HUES6 (cell line): Measurements from ENCODE around the gene RPTOR.

Experiments used
- H3K27ac ChIP-seq: 2 replicates; pipeline ENCODE4 v1.7.0; 2013; ENCODE audit warnings: low read depth, mild to moderate bottlenecking, low read length, inconsistent platforms
- H3K27me3 ChIP-seq: 2 replicates; pipeline ENCODE4 v1.6.1; 2013; ENCODE audit warnings: low read length; ENCODE audit not compliant: control insufficient read depth, insufficient read depth
- H3K36me3 ChIP-seq: 2 replicates; pipeline ENCODE4 v1.6.1; 2013; ENCODE audit warnings: low read length; ENCODE audit not compliant: control insufficient read depth, insufficient read depth
- H3K4me1 ChIP-seq: 2 replicates; pipeline ENCODE4 v1.6.1; 2013; ENCODE audit warnings: low read length; ENCODE audit not compliant: control insufficient read depth, insufficient read depth
- H3K4me3 ChIP-seq: 2 replicates; pipeline ENCODE4 v1.5.1; 2013; ENCODE audit warnings: low read depth, low read length
- H3K9ac ChIP-seq: one replicate; pipeline ENCODE4 v1.6.1; 2013; ENCODE audit warnings: mild to moderate bottlenecking, low read length
- H3K9me3 ChIP-seq: 2 replicates; pipeline ENCODE4 v1.6.1; 2013; ENCODE audit warnings: low read depth, low read length; ENCODE audit not compliant: control insufficient read depth, insufficient read depth

The RPTOR gene

DNA sequence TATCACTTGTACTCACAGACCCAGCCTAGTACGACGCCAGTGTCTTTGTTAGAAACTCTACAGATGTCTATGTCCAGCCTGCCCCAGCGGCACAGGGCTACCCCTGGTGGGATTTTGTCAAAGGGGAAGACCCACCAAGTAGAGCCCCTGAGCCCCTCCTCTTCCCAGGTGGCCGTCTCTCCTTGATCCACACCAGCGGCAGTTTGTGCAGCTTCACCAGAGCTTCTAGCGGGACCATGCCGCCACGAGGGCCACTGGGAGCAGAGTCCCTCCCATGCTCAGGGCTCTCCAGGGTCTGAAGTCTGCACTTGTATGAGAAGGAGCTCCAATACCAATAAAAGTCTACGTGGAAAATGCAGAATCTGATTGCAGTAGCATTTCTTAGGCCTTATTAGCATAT is 157.1 kb downstream of the RPTOR start:
- Histone ChIP-seq H3K9me3 (no peaks in the 10 kb centered on the region; the same call in 1 of the 2 replicates), H3K9ac (no peak overlapping the region), H3K36me3 (no peaks in the 10 kb centered on the region), H3K27ac (no peak overlapping the region), H3K4me3 (no peak overlapping the region), H3K27me3 (no peaks in the 10 kb centered on the region), H3K4me1 (peaks cover 33% of the 10 kb centered on the region)

DNA sequence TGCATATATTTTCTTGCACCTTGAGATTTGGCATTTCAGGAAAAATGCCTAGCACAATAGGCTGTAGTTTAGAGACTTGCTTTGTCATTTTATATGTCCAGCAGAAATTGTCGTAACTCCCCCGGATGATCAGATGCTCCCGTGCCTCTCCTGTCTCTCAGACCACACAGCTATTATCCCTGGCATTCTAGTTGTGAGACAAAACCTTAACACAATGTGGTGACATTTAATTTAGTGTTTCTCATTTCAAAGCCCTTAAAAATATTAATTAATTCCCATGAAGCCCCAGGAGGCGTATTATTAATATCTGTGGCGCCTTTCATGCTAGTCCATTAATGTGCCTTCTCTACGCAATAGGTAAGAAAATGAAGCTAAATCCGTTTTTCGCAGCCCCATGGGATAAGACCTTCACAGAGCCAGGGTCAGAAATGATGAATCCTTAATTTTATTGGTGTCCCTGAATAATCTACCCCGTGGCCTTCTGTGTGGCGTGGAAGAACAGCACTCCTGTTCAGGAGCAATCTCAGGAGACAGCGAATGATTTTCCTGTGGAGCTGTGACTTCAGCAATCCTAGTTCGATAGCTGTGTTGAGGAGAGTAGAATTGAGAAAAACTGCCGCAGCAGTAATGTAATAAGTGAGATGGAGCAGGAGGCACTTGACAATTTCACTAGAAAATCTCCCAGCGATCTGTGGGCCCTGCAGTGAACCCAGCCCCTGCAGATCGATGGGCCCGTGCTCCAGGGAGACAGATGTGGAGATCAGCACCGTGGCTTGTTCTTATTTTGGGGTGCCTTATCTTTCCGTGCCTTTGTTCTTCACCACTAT is 157.9 kb downstream of the RPTOR start:
- Histone ChIP-seq H3K4me3 (no peak overlapping the region), H3K9me3 (no peaks in the 10 kb centered on the region; the same call in 1 of the 2 replicates), H3K27me3 (no peaks in the 10 kb centered on the region), H3K4me1 (peaks cover 37% of the 10 kb centered on the region), H3K9ac (no peak overlapping the region), H3K36me3 (no peaks in the 10 kb centered on the region), H3K27ac (no peak overlapping the region)

GRCh38 chr17:80703142-80703478 is 158.5 kb downstream of the RPTOR start:
- H3K27me3 ChIP-seq: no peaks in the 10 kb centered on the region
- no peaks in the 10 kb centered on the region; the same call in 1 of the 2 replicates for H3K9me3 ChIP-seq
- no peaks in the 10 kb centered on the region for H3K36me3 ChIP-seq
- peaks cover 33% of the 10 kb centered on the region for H3K4me1 ChIP-seq
- H3K4me3 ChIP-seq: no peak overlapping the region
- H3K9ac ChIP-seq: no peak overlapping the region
- H3K27ac ChIP-seq: no peak overlapping the region

DNA sequence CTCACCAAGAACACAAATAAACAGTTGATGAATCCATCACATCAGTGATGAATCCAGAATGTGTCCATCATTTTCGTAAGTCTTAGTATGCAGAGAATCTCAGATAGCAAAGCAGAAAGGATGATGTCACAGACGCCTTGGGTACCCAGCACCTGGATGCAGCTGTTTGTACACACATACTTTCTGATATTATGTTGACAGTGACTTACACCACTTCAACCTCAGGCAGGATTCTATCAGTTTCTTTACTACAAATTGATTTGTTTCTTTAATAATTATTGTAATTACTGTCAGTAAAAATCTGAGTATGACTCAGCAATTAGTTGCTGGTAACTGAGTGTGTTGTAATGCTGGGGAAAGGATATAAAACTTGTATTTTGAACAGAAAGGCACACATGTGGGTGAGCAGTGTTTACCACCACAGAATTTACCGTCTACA is 159.8 kb downstream of the RPTOR start:
- H3K27ac ChIP-seq: no peak overlapping the region
- no peaks in the 10 kb centered on the region for H3K27me3 ChIP-seq
- peaks cover 26% of the 10 kb centered on the region for H3K4me1 ChIP-seq
- H3K36me3 ChIP-seq: no peaks in the 10 kb centered on the region
- H3K4me3 ChIP-seq: no peak overlapping the region
- no peaks in the 10 kb centered on the region; the same call in 1 of the 2 replicates for H3K9me3 ChIP-seq
- no peak overlapping the region for H3K9ac ChIP-seq

DNA sequence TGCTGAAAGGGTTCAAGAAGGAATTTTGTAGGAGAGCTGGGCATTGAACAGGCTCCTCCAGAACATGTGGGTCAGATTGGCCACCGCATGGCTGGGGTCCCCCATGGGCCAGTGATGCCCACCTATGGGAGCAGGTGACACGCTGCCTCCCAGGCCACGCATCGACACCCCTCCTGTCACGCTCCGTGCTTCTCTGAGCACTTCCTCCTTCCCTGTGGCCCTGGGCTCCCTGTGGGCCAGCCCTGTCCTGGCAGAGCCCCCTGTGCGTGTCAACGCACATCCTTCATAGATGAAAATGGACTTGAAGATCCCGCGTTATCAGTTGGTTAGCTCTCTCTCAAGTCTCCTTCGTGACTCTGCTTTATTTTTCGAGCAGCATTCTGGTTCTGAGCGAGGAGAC is 160.3 kb downstream of the RPTOR start:
- Histone ChIP-seq H3K36me3 (no peaks in the 10 kb centered on the region), H3K9me3 (no peaks in the 10 kb centered on the region; the same call in 1 of the 2 replicates), H3K27ac (no peak overlapping the region), H3K27me3 (no peaks in the 10 kb centered on the region), H3K9ac (no peak overlapping the region), H3K4me3 (no peak overlapping the region), H3K4me1 (peaks cover 26% of the 10 kb centered on the region)

- Histone ChIP-seq H3K4me1 (peaks cover 26% of the 10 kb centered on the region), H3K9ac (no peak overlapping the region), H3K27ac (no peak overlapping the region), H3K4me3 (no peak overlapping the region; the same call in 1 of the 2 replicates), H3K36me3 (no peaks in the 10 kb centered on the region), H3K27me3 (no peaks in the 10 kb centered on the region), H3K9me3 (no peaks in the 10 kb centered on the region)
Observed at GRCh38 chr17:80705988-80706387, 161.3 kb downstream of the RPTOR start.

DNA sequence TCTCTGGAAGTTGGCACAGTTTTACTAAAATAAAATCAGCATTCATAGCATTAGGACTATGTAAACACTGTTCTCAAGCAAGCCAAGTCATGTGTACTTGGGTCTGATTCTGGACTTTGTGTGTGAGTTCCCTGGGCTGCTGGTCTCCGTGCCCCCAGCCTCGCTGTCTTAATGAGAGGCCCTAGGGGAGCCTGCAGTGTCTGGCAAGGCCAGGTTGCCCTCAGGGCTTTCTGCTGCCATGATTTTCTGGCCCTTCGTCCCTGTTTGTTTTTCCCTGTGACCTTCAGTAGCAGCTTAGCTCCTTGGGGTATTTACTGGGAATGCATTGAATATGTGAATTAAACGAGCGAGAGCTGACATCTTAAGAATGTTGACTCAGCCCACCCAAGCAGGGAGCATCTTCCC is 161.8 kb downstream of the RPTOR start:
- peaks cover 26% of the 10 kb centered on the region for H3K4me1 ChIP-seq
- H3K4me3 ChIP-seq: no peak overlapping the region; the same call in 1 of the 2 replicates
- no peaks in the 10 kb centered on the region for H3K27me3 ChIP-seq
- no peak overlapping the region for H3K27ac ChIP-seq
- H3K36me3 ChIP-seq: no peaks in the 10 kb centered on the region
- no peaks in the 10 kb centered on the region for H3K9me3 ChIP-seq
- H3K9ac ChIP-seq: no peak overlapping the region

GRCh38 chr17:80708480-80708879 is 163.8 kb downstream of the RPTOR start:
- no peaks in the 10 kb centered on the region for H3K9me3 ChIP-seq
- H3K27ac ChIP-seq: no peak overlapping the region
- no peaks in the 10 kb centered on the region for H3K36me3 ChIP-seq
- peaks cover 18% of the 10 kb centered on the region for H3K4me1 ChIP-seq
- H3K4me3 ChIP-seq: no peak overlapping the region
- no peaks in the 10 kb centered on the region for H3K27me3 ChIP-seq
- H3K9ac ChIP-seq: no peak overlapping the region

- H3K4me1 ChIP-seq: peaks cover 17% of the 10 kb centered on the region
- H3K27ac ChIP-seq: no peak overlapping the region
- no peak overlapping the region for H3K9ac ChIP-seq
- H3K27me3 ChIP-seq: no peaks in the 10 kb centered on the region
- no peaks in the 10 kb centered on the region for H3K36me3 ChIP-seq
- no peaks in the 10 kb centered on the region for H3K9me3 ChIP-seq
- no peak overlapping the region for H3K4me3 ChIP-seq
Observed at GRCh38 chr17:80709090-80709695, 164.6 kb downstream of the RPTOR start.

DNA sequence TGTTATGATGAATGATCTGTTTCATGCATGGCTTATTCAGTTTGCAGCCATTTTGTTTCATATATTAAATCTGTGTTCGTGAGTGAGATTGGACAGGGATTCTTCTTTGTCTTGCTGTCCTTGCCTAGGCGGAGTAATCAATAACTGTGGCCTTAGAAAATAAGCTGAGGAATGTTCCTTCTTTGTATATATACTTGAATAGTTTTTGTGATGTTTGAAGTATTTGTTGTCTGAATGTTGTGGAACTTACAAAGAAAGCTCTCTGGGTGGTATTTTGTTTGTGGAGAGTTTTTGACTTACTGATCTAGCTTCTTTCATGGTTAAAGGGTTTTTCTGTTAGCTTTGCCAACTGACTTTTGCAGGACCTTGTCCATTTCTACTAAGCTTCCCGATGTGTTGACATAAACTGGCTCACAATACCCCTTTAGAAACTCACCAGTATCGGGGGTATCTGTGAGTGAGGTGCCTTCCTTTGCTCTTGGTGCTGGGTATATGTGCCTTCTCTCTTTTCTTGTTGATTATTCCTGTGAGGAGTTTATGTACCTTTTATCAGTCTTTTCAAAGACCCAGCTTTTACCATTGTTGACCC is 166.2 kb downstream of the RPTOR start:
- no peaks in the 10 kb centered on the region for H3K9me3 ChIP-seq
- no peak overlapping the region for H3K27ac ChIP-seq

GRCh38 chr17:80712089-80712488 is 167.5 kb downstream of the RPTOR start:
- no peak overlapping the region for H3K27ac ChIP-seq
- H3K9me3 ChIP-seq: no peaks in the 10 kb centered on the region
- H3K4me3 ChIP-seq: no peak overlapping the region
- H3K36me3 ChIP-seq: no peaks in the 10 kb centered on the region
- no peak overlapping the region for H3K9ac ChIP-seq
- peaks cover 4% of the 10 kb centered on the region for H3K4me1 ChIP-seq
- no peaks in the 10 kb centered on the region for H3K27me3 ChIP-seq

More for the DNA sequence above, 166.2 kb downstream of the RPTOR start:
- Histone ChIP-seq H3K4me3 (no peak overlapping the region), H3K36me3 (no peaks in the 10 kb centered on the region), H3K4me1 (peaks cover 14% of the 10 kb centered on the region), H3K27me3 (no peaks in the 10 kb centered on the region), H3K9ac (no peak overlapping the region)
